GM19395 (cell line): Measurements from ENCODE around the gene ZNF865.
A peak's percentile ranks its signal among the peaks of the same experiment; 100 is the strongest.

Experiments used
- ATAC-seq: cut with Tn5 transposase; IDR thresholded peaks from one replicate; pipeline ENCODE4 v1.9.1; 2021; ENCODE audit warnings: mild to moderate bottlenecking, moderate library complexity; ENCODE audit not compliant: unreplicated experiment

ZNF865 gene

GRCh38 chr19:55603581-55604292 is 1.7 kb upstream of the ZNF865 start:
- no peak for ATAC-seq

- peak; percentile 68 for ATAC-seq
Measured at GRCh38 chr19:55605207-55605636, 225 bp upstream of the ZNF865 start.

GRCh38 chr19:55606471-55606787 is 982 bp downstream of the ZNF865 start:
- ATAC-seq, result no peak

GRCh38 chr19:55606817-55607216 is 1.4 kb downstream of the ZNF865 start:
- no peak for ATAC-seq

GRCh38 chr19:55609326-55609725 is 3.9 kb downstream of the ZNF865 start:
- no peak for ATAC-seq

GRCh38 chr19:55611300-55611982 is 6.0 kb downstream of the ZNF865 start:
- ATAC-seq, result no peak

- no peak for ATAC-seq
Measured at GRCh38 chr19:55611983-55612645, 6.7 kb downstream of the ZNF865 start.

GRCh38 chr19:55613396-55613795 is 7.9 kb downstream of the ZNF865 start:
- ATAC-seq, result no peak

GRCh38 chr19:55613930-55614710 is 8.7 kb downstream of the ZNF865 start:
- no peak for ATAC-seq

- ATAC-seq, result no peak
Measured at GRCh38 chr19:55614711-55615542, 9.5 kb downstream of the ZNF865 start.

- ATAC-seq, result no peak
Measured at GRCh38 chr19:55615543-55616394, 10.3 kb downstream of the ZNF865 start.

- ATAC-seq, result no peak
Measured at GRCh38 chr19:55616395-55616875, 11.0 kb downstream of the ZNF865 start.

GRCh38 chr19:55617426-55617825 is 12.0 kb downstream of the ZNF865 start:
- no peak for ATAC-seq

GRCh38 chr19:55618426-55618825 is 13.0 kb downstream of the ZNF865 start:
- ATAC-seq, result no peak

GRCh38 chr19:55619286-55619685 is 13.8 kb downstream of the ZNF865 start:
- no peak for ATAC-seq

GRCh38 chr19:55620410-55621204 is 15.2 kb downstream of the ZNF865 start:
- no peak for ATAC-seq

GRCh38 chr19:55621205-55621672 is 15.8 kb downstream of the ZNF865 start:
- no peak for ATAC-seq

GRCh38 chr19:55621673-55622231 is 16.3 kb downstream of the ZNF865 start:
- ATAC-seq, result no peak
